HepG2 (cell line): ENCODE results near the gene SNAI3. TPM values are rescaled to one million over a fixed set of nuclear protein-coding genes. Genes with fewer than 3 reads are reported as not detected.

Experiments used
- BORCS8-MEF2B ChIP-seq: sonication (generic); formaldehyde crosslinking; IDR thresholded peaks from 2 replicates; pipeline ENCODE4 v1.8.0; 2022; ENCODE audit warnings: mild to moderate bottlenecking, missing genetic modification reagents
- CHCHD3 ChIP-seq: sonication (generic); formaldehyde crosslinking; IDR thresholded peaks from 2 replicates; pipeline ENCODE4 v1.8.0; 2022; ENCODE audit warnings: mild to moderate bottlenecking, missing genetic modification reagents, moderate library complexity
- FOXA1 ChIP-seq, 2 experiments: fragments of 450-650 bp in 1 of 2; sonication (generic) in 1 of 2; formaldehyde crosslinking in 1 of 2; IDR thresholded peaks; 2 replicates each; pipeline versions ENCODE4 v1.4.0 to v1.6.1; 2016 to 2020; ENCODE audit warnings: missing genetic modification reagents in 1 of 2
- FOXC1 ChIP-seq: sonication (generic); formaldehyde crosslinking; IDR thresholded peaks from 2 replicates; pipeline ENCODE4 v1.8.0; 2022; ENCODE audit warnings: mild to moderate bottlenecking, missing genetic modification reagents, borderline replicate concordance
- HNRNPL ChIP-seq: fragments of 200-400 bp; formaldehyde crosslinking; IDR thresholded peaks from 2 replicates; pipeline ENCODE4 v1.6.1; 2017; ENCODE audit warnings: mild to moderate bottlenecking, low read depth, low read length
- JDP2 ChIP-seq: sonication (generic); formaldehyde crosslinking; IDR thresholded peaks from 2 replicates; pipeline ENCODE4 v1.8.1; 2022; ENCODE audit warnings: missing genetic modification reagents, borderline replicate concordance
- KLF12 ChIP-seq: sonication (generic); formaldehyde crosslinking; IDR thresholded peaks from 2 replicates; pipeline ENCODE4 v1.4.0; 2020; ENCODE audit warnings: missing genetic modification reagents, borderline replicate concordance
- NAIF1 ChIP-seq: sonication (generic); formaldehyde crosslinking; IDR thresholded peaks from 2 replicates; pipeline ENCODE4 v1.5.0; 2020; ENCODE audit warnings: mild to moderate bottlenecking, missing genetic modification reagents, borderline replicate concordance
- NCOA5 ChIP-seq: sonication (generic); formaldehyde crosslinking; IDR thresholded peaks from 2 replicates; pipeline ENCODE4 v1.4.0; 2020; ENCODE audit warnings: missing genetic modification reagents
- NFE2 ChIP-seq: sonication (generic); formaldehyde crosslinking; IDR thresholded peaks from 2 replicates; pipeline ENCODE4 v1.4.0; 2020; ENCODE audit warnings: missing genetic modification reagents
- PLRG1 ChIP-seq: fragments of 450-650 bp; conservative IDR thresholded peaks from 2 replicates; pipeline ENCODE4 v1.6.1; 2016
- POGK ChIP-seq: sonication (generic); formaldehyde crosslinking; conservative IDR thresholded peaks from 2 replicates; pipeline ENCODE4 v1.8.0; 2022; ENCODE audit warnings: mild to moderate bottlenecking, moderate library complexity, missing genetic modification reagents
- REL ChIP-seq: sonication (generic); formaldehyde crosslinking; conservative IDR thresholded peaks from 2 replicates; pipeline ENCODE4 v1.8.0; 2022; ENCODE audit warnings: mild to moderate bottlenecking, missing genetic modification reagents, moderate library complexity
- SETDB1 ChIP-seq: sonication (generic); formaldehyde crosslinking; IDR thresholded peaks from 2 replicates; pipeline ENCODE4 v1.5.1; 2020; ENCODE audit warnings: missing genetic modification reagents, mild to moderate bottlenecking, borderline replicate concordance
- TBX2 ChIP-seq: sonication (generic); formaldehyde crosslinking; IDR thresholded peaks from 2 replicates; pipeline ENCODE4 v1.5.0; 2020; ENCODE audit warnings: missing genetic modification reagents, mild to moderate bottlenecking, borderline replicate concordance
- XBP1 ChIP-seq: sonication (generic); formaldehyde crosslinking; IDR thresholded peaks from 2 replicates; pipeline ENCODE4 v1.5.0; 2020; ENCODE audit warnings: missing genetic modification reagents
- ZBTB1 ChIP-seq: sonication (generic); formaldehyde crosslinking; IDR thresholded peaks from 2 replicates; pipeline ENCODE4 v1.4.0; 2020; ENCODE audit warnings: missing genetic modification reagents, borderline replicate concordance
- ZNF329 ChIP-seq: sonication (generic); formaldehyde crosslinking; IDR thresholded peaks from 2 replicates; pipeline ENCODE4 v1.9.0; 2021; ENCODE audit warnings: low read depth, mild to moderate bottlenecking, missing genetic modification reagents
- ZNF720 ChIP-seq: sonication (generic); formaldehyde crosslinking; IDR thresholded peaks from 2 replicates; pipeline ENCODE4 v1.4.0; 2020; ENCODE audit warnings: missing genetic modification reagents
- ZNF724P ChIP-seq: sonication (generic); formaldehyde crosslinking; IDR thresholded peaks from 2 replicates; pipeline ENCODE4 v1.8.0; 2022; ENCODE audit warnings: missing genetic modification reagents, borderline replicate concordance
- ZSCAN12 ChIP-seq: sonication (generic); formaldehyde crosslinking; IDR thresholded peaks from 2 replicates; pipeline ENCODE4 v1.9.0; 2021; ENCODE audit warnings: mild to moderate bottlenecking, missing genetic modification reagents
- ZSCAN25 ChIP-seq: sonication (generic); formaldehyde crosslinking; IDR thresholded peaks from 2 replicates; pipeline ENCODE4 v1.8.0; 2022; ENCODE audit warnings: mild to moderate bottlenecking, missing genetic modification reagents
- polyA plus RNA-seq, 8 experiments: library from polyadenylated mRNA; depleted of rRNA in 3 of 8; stranded (reverse) in 7 of 8; unstranded in 1 of 8; fragments of >200 nt; fragmentation: Illumina TruSeq in 4 of 8; extraction: Trizol in 4 of 8; gene quantifications; 2 replicates each; pipeline versions ENCODE4 v1.2.1 to v1.2.3, GENCODE V29; 2011 to 2016; ENCODE audit warnings: low read depth in 4 of 8, missing spikeins in 1 of 8, mixed read lengths in 1 of 8; ENCODE audit not compliant: insufficient read depth in 1 of 8
- total RNA-seq, 5 experiments: library from RNA; depleted of rRNA; stranded (reverse); fragments of >200 nt; fragmentation: Illumina TruSeq; extraction: Trizol; gene quantifications; 2 replicates each; pipeline ENCODE4 v1.2.3, GENCODE V29; 2016; ENCODE audit warnings: low read depth in 1 of 5
- TF ChIP-seq, protein P1 (sequence below): sonication (generic); formaldehyde crosslinking; IDR thresholded peaks from 2 replicates; pipeline ENCODE4 v1.5.0; 2020; ENCODE audit warnings: mild to moderate bottlenecking, missing genetic modification reagents
- TF ChIP-seq, protein P2 (sequence below): IDR thresholded peaks from 2 replicates; pipeline ENCODE4 v1.6.1; 2016; ENCODE audit warnings: low read depth

SNAI3 gene
- total and polyA plus RNA-seq, 2 of the 13 experiments (the other 11 are each of a cell fraction or from before 2014, with no cell fraction given), result 0.09 to 0.18 TPM

- no peak for TF ChIP-seq CHCHD3 (CRISPR knock-in tag)
- no peak for TF ChIP-seq JDP2
- no peak for TF ChIP-seq ZNF720 (CRISPR knock-in tag)
- TF ChIP-seq XBP1, result peak; percentile 75; the same call in 1 of the 2 replicates
- TF ChIP-seq REL (CRISPR knock-in tag), result peak; percentile 84
- 0 out of 2 replicates have a peak, but pooled peaks have one; percentile 26 for TF ChIP-seq HNRNPL
- peak; percentile 72; the same call in 1 of the 2 replicates for TF ChIP-seq KLF12
- TF ChIP-seq ZSCAN12 (CRISPR knock-in tag), result no peak; the same call in 1 of the 2 replicates
- TF ChIP-seq, protein P1, sequence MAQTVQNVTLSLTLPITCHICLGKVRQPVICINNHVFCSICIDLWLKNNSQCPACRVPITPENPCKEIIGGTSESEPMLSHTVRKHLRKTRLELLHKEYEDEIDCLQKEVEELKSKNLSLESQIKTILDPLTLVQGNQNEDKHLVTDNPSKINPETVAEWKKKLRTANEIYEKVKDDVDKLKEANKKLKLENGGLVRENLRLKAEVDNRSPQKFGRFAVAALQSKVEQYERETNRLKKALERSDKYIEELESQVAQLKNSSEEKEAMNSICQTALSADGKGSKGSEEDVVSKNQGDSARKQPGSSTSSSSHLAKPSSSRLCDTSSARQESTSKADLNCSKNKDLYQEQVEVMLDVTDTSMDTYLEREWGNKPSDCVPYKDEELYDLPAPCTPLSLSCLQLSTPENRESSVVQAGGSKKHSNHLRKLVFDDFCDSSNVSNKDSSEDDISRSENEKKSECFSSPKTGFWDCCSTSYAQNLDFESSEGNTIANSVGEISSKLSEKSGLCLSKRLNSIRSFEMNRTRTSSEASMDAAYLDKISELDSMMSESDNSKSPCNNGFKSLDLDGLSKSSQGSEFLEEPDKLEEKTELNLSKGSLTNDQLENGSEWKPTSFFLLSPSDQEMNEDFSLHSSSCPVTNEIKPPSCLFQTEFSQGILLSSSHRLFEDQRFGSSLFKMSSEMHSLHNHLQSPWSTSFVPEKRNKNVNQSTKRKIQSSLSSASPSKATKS (CRISPR knock-in tag), result no peak; the same call in 1 of the 2 replicates
- no peak for TF ChIP-seq NFE2 (CRISPR knock-in tag)
- no peak; the same call in none of the 2 replicates for TF ChIP-seq ZNF329 (CRISPR knock-in tag)
- TF ChIP-seq BORCS8-MEF2B (CRISPR knock-in tag), result peak; percentile 82
- TF ChIP-seq POGK, result peak; percentile 93
- peak; percentile 80; the same call in 1 of the 2 replicates for TF ChIP-seq NAIF1 (CRISPR knock-in tag)
- TF ChIP-seq SETDB1, result no peak
- no peak for TF ChIP-seq NCOA5 (CRISPR knock-in tag)
- peak; percentile 21; the same call in 1 of the 2 replicates for TF ChIP-seq ZBTB1 (CRISPR knock-in tag)
- TF ChIP-seq, protein P2, sequence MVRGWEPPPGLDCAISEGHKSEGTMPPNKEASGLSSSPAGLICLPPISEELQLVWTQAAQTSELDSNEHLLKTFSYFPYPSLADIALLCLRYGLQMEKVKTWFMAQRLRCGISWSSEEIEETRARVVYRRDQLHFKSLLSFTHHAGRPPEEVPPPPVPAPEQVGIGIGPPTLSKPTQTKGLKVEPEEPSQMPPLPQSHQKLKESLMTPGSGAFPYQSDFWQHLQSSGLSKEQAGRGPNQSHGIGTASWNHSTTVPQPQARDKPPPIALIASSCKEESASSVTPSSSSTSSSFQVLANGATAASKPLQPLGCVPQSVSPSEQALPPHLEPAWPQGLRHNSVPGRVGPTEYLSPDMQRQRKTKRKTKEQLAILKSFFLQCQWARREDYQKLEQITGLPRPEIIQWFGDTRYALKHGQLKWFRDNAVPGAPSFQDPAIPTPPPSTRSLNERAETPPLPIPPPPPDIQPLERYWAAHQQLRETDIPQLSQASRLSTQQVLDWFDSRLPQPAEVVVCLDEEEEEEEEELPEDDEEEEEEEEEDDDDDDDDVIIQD (CRISPR knock-in tag), result no peak
- peak; percentile 38 for TF ChIP-seq ZSCAN25 (CRISPR knock-in tag)
- TF ChIP-seq TBX2, result peak; percentile 85
- TF ChIP-seq FOXA1 (IDR thresholded peaks at IDR 0.05), result no peak
- peak; percentile 59 for TF ChIP-seq FOXA1 (CRISPR knock-in tag; IDR thresholded peaks at IDR 0.05)
- peak; percentile 89; the same call in 1 of the 2 replicates for TF ChIP-seq ZNF724P (CRISPR knock-in tag)
- no peak for TF ChIP-seq PLRG1
- 0 out of 2 replicates have a peak, but pooled peaks have one; percentile 88 for TF ChIP-seq FOXC1
These were observed 23.3 kb downstream of the SNAI3 start, which contains the start of gene MVD (continued) for GRCh38 chr16:88662843-88663606.
